Stimulated activated memory B cell treated with anti-CD40 and anti-IgM and Interleukin-4, amounts not matched to agents 10 μg/mL and 1 μg/mL and 100 μg/mL, for 72 hours (primary cell): ENCODE data around the gene ERBB2.

Experiments used
- ATAC-seq: fragments of 150-1000 bp; cut with Tn5 transposase; 2 replicates; pipeline ENCODE4 v1.10.0; 2021
- H3K27ac Mint-ChIP-seq: one replicate; pipeline ENCODE4 v1.8.0; 2022; ENCODE audit warnings: mild to moderate bottlenecking, mixed read lengths
- H3K27me3 Mint-ChIP-seq: one replicate; pipeline ENCODE4 v1.8.0; 2022; ENCODE audit warnings: mixed read lengths
- H3K36me3 Mint-ChIP-seq: one replicate; pipeline ENCODE4 v1.8.0; 2022; ENCODE audit warnings: mixed read lengths
- H3K4me1 Mint-ChIP-seq: one replicate; pipeline ENCODE4 v1.8.0; 2022; ENCODE audit warnings: mixed read lengths
- H3K4me3 Mint-ChIP-seq: one replicate; pipeline ENCODE4 v1.8.0; 2022; ENCODE audit warnings: mild to moderate bottlenecking, moderate library complexity, mixed read lengths
- H3K9me3 Mint-ChIP-seq: one replicate; pipeline ENCODE4 v1.8.0; 2022; ENCODE audit warnings: mixed read lengths

The ERBB2 gene

GRCh38 chr17:39671651-39672521 lies 28.0 kb upstream of the ERBB2 start:
- Mint-ChIP-seq H3K36me3 (no peaks in the 10 kb centered on the region), H3K27me3 (peaks cover 28% of the 10 kb centered on the region), H3K9me3 (no peaks in the 10 kb centered on the region), H3K4me3 (no peak overlapping the region), H3K4me1 (peaks cover 70% of the 10 kb centered on the region), H3K27ac (peak overlapping the region; percentile 76)
- no peak for ATAC-seq

DNA sequence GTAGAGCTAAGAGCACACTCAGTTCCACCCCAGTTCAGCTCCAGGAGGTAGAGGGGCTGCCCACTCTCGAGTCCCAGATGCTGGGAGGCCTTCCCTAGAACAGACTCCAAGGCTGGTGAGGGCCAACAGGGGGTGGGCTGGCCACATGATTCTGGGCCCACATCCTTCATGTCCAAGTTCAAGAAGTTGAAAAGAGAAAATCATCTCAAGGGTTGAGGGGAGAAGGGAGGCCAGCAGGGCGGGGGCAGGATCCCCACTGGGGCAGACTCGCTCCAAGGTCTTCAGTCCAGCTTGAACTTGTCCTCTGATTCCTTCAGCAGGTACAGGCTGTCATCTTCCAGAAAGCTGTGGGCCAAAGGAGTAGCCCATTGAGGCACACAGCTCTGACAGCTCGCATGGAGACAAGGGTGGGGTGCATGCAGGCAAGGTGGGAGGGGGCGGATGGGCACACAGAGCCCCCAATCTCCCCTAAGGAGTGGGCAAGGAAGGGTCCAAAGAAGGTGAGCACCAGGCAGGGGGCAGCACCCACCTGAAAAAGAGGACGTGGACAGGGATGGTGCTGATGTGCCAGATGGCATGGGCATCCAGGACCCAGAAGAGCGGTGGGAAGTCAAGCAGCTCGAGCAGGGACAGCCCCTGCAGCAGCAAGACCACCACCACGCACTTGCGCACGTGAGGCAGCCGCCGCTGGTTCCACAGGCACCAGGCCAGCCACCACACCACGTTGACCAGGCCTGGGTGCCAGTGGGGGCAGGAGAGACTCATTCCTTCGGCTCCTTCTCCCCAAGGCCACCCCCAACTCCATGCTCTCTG lies 27.1 kb upstream of the ERBB2 start:
- H3K4me3 Mint-ChIP-seq, result no peak overlapping the region
- no peaks in the 10 kb centered on the region for H3K36me3 Mint-ChIP-seq
- peak overlapping the region; percentile 76 for H3K27ac Mint-ChIP-seq
- no peak for ATAC-seq
- H3K9me3 Mint-ChIP-seq, result no peaks in the 10 kb centered on the region
- H3K4me1 Mint-ChIP-seq, result peaks cover 72% of the 10 kb centered on the region
- peaks cover 19% of the 10 kb centered on the region for H3K27me3 Mint-ChIP-seq

- Mint-ChIP-seq H3K27me3 (peaks cover 11% of the 10 kb centered on the region), H3K9me3 (no peaks in the 10 kb centered on the region), H3K36me3 (no peaks in the 10 kb centered on the region), H3K4me3 (no peak overlapping the region), H3K27ac (peak overlapping the region; percentile 62), H3K4me1 (peaks cover 71% of the 10 kb centered on the region)
- ATAC-seq, result no peak
These were observed 26.4 kb upstream of the ERBB2 start for GRCh38 chr17:39673335-39674081.

GRCh38 chr17:39674179-39674578 lies 25.7 kb upstream of the ERBB2 start:
- peaks cover 5% of the 10 kb centered on the region for H3K27me3 Mint-ChIP-seq
- no peaks in the 10 kb centered on the region for H3K36me3 Mint-ChIP-seq
- H3K4me3 Mint-ChIP-seq, result no peak overlapping the region
- peak overlapping the region; percentile 62 for H3K27ac Mint-ChIP-seq
- no peak for ATAC-seq
- no peaks in the 10 kb centered on the region for H3K9me3 Mint-ChIP-seq
- H3K4me1 Mint-ChIP-seq, result peaks cover 73% of the 10 kb centered on the region

- Mint-ChIP-seq H3K4me3 (no peak overlapping the region), H3K27ac (peak overlapping the region; percentile 62)
These were observed 25.0 kb upstream of the ERBB2 start for GRCh38 chr17:39674702-39675389.

GRCh38 chr17:39675390-39676082 lies 24.3 kb upstream of the ERBB2 start:
- Mint-ChIP-seq H3K27me3 (no peaks in the 10 kb centered on the region), H3K36me3 (peaks cover 2% of the 10 kb centered on the region), H3K27ac (peak overlapping the region; percentile 62), H3K9me3 (no peaks in the 10 kb centered on the region), H3K4me1 (peaks cover 86% of the 10 kb centered on the region), H3K4me3 (no peak overlapping the region)
- ATAC-seq, result no peak

More at GRCh38 chr17:39674702-39675389, 25.0 kb upstream of the ERBB2 start:
- no peaks in the 10 kb centered on the region for H3K9me3 Mint-ChIP-seq
- ATAC-seq, result peak; percentile 72
- no peaks in the 10 kb centered on the region for H3K36me3 Mint-ChIP-seq
- no peaks in the 10 kb centered on the region for H3K27me3 Mint-ChIP-seq
- H3K4me1 Mint-ChIP-seq, result peaks cover 79% of the 10 kb centered on the region

- H3K4me3 Mint-ChIP-seq, result no peak overlapping the region
- ATAC-seq, result peak; percentile 70
These were observed 23.6 kb upstream of the ERBB2 start for GRCh38 chr17:39676198-39676819.

GRCh38 chr17:39677072-39677471 lies 22.8 kb upstream of the ERBB2 start:
- Mint-ChIP-seq H3K9me3 (no peaks in the 10 kb centered on the region), H3K4me1 (peaks cover 88% of the 10 kb centered on the region)
- no peak for ATAC-seq

More at GRCh38 chr17:39676198-39676819, 23.6 kb upstream of the ERBB2 start:
- H3K36me3 Mint-ChIP-seq, result peaks cover 5% of the 10 kb centered on the region
- H3K27ac Mint-ChIP-seq, result peak overlapping the region; percentile 62
- H3K9me3 Mint-ChIP-seq, result no peaks in the 10 kb centered on the region
- H3K27me3 Mint-ChIP-seq, result no peaks in the 10 kb centered on the region
- H3K4me1 Mint-ChIP-seq, result peaks cover 94% of the 10 kb centered on the region

DNA sequence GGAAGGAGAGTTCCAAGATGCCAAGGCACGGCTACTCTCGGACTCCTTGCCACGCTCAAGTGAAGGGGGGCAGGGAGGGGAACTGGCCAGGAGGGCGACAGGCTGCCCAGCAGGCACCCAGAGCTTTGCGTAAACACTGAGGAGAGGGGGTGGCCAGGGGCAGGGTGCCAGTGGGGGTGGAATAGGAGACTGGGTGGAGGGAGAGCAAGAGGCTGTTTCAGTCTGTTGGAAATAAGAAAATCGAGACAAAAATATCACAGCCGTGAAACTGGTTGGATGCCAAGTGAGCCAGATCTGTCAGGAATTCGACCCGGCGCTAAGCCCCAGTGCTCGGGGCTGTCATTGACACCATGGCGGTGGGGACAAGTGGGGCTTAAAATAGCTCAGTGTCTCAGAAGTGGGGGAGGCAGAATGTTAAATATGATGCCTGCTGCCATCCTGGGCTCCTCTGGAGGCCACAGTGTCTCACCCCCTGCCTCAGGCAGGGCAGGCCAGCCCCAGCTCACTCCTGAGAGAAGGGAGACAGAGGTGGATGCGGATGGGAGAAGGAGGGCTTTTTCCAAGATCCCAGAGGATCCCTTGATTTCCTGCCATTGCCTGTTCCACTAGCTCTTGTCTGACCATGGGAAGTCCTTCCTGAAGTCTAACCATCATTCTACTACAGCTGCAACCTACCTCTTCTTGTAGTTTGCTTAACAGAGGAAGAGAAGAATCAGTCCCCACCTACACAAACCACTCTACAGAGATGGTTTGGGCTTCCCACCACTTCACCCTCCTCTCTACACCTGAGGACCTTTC lies 22.1 kb upstream of the ERBB2 start:
- peaks cover 83% of the 10 kb centered on the region for H3K4me1 Mint-ChIP-seq
- peak overlapping the region; percentile 90 for H3K27ac Mint-ChIP-seq
- peaks cover 9% of the 10 kb centered on the region for H3K36me3 Mint-ChIP-seq
- H3K9me3 Mint-ChIP-seq, result no peaks in the 10 kb centered on the region
- no peak for ATAC-seq
- H3K4me3 Mint-ChIP-seq, result no peak overlapping the region
- no peaks in the 10 kb centered on the region for H3K27me3 Mint-ChIP-seq

More at GRCh38 chr17:39677072-39677471, 22.8 kb upstream of the ERBB2 start:
- Mint-ChIP-seq H3K27me3 (no peaks in the 10 kb centered on the region), H3K36me3 (peaks cover 5% of the 10 kb centered on the region), H3K27ac (peak overlapping the region; percentile 90), H3K4me3 (no peak overlapping the region)

DNA sequence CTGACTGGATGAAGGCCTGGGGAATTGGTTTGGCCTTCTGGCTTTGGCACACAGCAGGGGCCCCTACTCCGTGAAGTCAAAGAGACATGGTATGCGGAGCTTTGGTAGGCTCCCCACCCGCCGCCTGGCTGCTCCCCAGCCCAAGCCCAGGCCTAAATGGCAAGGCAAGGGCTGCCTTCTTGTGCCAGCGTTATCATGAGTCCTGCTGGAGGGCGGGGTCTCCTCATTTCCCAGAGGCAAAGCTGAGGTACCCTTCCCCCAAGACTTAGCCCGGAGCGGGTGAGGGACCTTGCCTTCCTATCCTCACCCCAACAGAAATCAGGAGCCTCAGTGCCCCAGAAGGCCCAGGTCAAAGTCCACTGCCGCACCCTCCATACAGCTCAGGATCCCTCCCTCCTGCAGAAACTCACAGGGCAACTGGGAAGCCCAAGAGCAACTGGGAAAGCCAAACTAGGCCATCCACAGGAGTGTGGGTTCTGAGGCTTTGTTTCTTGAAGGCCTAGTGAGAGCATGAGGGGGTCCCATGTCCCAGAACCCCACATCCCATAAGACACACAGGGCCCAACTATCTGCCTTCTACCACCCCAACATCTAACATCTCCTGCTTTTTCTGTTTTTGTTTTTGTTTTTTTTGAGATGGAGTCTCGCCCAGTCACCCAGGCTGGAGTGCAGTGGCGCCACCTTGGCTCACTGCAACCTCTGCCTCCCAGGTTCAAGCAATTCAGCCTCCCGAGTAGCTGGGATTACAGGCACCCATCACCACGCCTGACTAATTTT lies 21.3 kb upstream of the ERBB2 start:
- peak overlapping the region; percentile 90 for H3K27ac Mint-ChIP-seq
- H3K4me1 Mint-ChIP-seq, result peaks cover 78% of the 10 kb centered on the region
- H3K4me3 Mint-ChIP-seq, result no peak overlapping the region
- H3K27me3 Mint-ChIP-seq, result no peaks in the 10 kb centered on the region
- no peaks in the 10 kb centered on the region for H3K9me3 Mint-ChIP-seq
- peaks cover 16% of the 10 kb centered on the region for H3K36me3 Mint-ChIP-seq
- ATAC-seq, result no peak

- Mint-ChIP-seq H3K9me3 (no peaks in the 10 kb centered on the region), H3K27ac (peak overlapping the region; percentile 90), H3K36me3 (peaks cover 22% of the 10 kb centered on the region), H3K4me3 (no peak overlapping the region), H3K27me3 (no peaks in the 10 kb centered on the region), H3K4me1 (peaks cover 67% of the 10 kb centered on the region)
- ATAC-seq, result peak; percentile 58
These were observed 20.2 kb upstream of the ERBB2 start for GRCh38 chr17:39679521-39680192.

DNA sequence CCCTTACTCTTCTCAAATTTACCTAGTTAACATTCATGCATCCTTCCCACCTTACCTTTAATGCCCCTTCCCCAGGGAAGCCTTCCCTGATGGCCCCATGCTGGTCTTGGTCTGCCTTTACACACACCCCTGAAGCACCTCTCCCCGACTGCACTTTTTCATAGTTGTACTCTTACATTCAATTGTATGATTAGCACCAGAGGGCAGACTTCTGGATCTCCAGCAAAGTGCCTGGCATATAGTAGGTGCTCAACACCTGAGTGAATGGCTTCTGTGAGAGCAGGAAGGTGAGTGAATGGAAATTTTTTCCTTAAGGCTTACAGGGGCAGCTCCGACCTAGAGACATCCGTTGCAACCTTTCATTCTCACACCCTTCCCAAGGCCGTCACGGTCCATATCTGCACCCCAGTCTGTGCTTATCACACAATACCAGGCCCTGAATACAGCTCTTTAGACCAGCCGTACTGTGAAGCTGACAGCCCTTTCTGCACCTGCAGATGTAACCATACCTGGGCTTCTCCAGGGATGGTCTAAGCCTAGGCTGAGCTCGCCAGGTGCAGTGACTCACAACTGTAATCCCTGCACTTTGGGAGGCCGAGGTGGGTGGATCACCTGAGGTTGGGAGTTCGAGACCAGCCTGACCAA lies 16.4 kb upstream of the ERBB2 start:
- no peak for ATAC-seq
- peaks cover 33% of the 10 kb centered on the region for H3K36me3 Mint-ChIP-seq
- H3K4me1 Mint-ChIP-seq, result peaks cover 45% of the 10 kb centered on the region
- no peaks in the 10 kb centered on the region for H3K9me3 Mint-ChIP-seq
- no peaks in the 10 kb centered on the region for H3K27me3 Mint-ChIP-seq
- H3K4me3 Mint-ChIP-seq, result no peak overlapping the region
- no peak overlapping the region for H3K27ac Mint-ChIP-seq
